LHCN-M2 (cell line): Measurements from ENCODE around the gene EXOC1. TPM values are rescaled to one million over a fixed set of nuclear protein-coding genes. Genes with fewer than 3 reads are reported as not detected.
"Not testable (repeated sequence)": the region's sequence is repeated elsewhere in the genome, so short reads cannot be mapped to it uniquely, and the experiment has no call there.

ENCODE experiments used
- DNase-seq: peaks from one replicate; pipeline ENCODE4 v3.0.0-alpha.2; 2012; ENCODE audit warnings: low read depth
- total RNA-seq: library from RNA; depleted of rRNA; stranded (reverse); fragments of >200 nt; gene quantifications from 2 replicates; pipeline ENCODE4 v1.2.3, GENCODE V29; 2014

Gene EXOC1
- total RNA-seq, 1 experiment from 2014 or later = 51.2 TPM

DNA sequence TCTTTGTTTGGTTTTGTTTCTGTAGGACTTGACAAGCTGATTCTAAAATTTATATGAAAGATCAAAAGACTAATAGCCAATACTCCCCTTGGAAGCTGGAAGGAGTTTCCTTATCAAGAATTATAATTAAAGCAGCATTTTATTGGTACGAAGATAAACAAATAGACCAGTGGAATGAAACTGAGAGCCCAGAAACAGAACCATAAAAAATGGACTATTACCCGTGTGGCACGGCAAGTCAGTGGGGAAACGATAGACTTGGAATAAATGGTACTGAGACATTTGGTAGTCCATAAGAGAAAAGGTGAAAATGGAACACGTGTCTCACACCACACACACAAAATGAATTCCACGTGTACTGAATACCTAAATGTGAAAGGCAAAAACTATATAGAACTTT lies 52.9 kb downstream of the EXOC1 start:
- no peak for DNase-seq

- DNase-seq = peak; percentile 16
Observed at GRCh38 chr4:55906989-55907388, 53.5 kb downstream of the EXOC1 start.

GRCh38 chr4:55907469-55907868 lies 54.0 kb downstream of the EXOC1 start:
- DNase-seq = no peak

DNA sequence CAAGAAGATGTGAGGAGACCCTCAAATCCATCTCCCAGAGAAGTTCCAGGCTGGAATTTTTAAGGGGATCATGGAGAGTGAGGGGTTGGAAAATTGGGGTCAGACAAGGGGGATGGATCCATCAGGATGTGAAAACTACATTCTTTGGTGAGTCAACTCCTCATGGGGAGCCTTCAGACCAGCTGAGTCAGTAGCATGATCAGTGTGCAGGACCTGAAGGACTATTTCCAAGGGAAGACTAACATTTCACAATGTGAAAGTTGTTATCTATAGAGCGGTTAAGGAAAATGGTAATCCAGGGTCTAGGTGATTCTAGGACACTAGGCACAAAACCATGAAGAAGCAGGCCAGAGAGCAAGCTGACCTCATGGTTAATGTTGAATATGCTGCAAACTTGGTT lies 56.7 kb downstream of the EXOC1 start:
- DNase-seq = peak; percentile 28

DNA sequence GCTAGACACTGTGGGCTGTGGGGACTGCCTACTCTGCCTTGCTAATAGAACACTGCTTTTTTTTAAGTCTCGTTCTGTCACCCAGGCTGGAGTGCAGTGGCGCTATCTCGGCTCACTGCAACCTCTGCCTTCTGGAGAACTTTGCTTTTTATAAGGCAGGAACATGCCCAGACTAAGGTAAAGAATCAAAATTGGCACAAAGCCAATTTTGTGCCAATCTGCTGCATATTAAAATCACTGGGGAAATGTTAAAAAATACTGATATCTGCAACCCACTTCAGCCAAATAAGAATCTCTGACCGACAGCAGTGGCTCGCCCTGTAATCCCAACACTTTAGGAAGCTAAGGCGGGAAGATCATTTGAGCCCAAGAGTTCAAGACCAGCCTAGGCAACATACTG lies 58.8 kb downstream of the EXOC1 start:
- no peak for DNase-seq

GRCh38 chr4:55920571-55920970 lies 67.1 kb downstream of the EXOC1 start:
- DNase-seq = peak; percentile 53

- peak; percentile 22 for DNase-seq
Observed at GRCh38 chr4:55921093-55921492, 67.6 kb downstream of the EXOC1 start.

DNA sequence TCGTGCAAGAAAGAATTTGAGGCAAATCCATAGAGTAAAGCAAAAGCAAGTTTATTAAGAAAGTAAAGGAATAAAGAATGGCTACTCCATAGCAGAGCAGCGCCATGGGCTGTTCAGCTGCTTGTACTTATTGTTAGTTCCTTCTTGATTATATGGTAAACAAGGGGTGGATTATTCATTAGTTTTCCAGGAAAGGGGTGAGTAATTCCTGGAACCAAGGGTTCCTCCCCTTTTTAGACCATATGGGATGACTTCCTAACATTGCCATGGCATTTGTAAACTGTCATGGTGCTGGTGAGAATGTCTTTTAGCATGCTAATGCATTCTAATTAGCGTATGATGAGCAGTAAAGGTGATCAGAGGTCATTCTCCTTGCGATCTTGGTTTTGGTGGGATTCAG lies 71.8 kb downstream of the EXOC1 start:
- DNase-seq = peak; percentile 24

DNA sequence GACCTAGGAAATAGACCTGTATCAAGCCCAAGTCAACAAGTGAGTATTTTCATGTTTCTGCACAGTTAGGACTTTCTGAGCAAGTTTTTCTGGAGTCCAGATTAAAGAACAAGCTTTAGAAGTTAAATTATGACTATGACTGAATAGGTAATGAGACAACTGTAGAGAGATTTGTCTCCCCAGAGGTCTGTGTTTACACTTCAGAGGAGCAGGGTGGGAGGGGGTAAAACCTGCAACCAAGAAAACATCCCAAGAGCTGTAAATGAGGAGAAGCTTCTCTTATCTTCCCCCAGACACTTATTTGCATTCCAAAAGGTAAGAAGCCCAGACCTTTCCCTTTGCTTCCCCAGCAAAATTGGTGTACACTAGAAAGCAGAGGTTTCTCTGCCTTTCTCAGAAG lies 73.2 kb downstream of the EXOC1 start:
- no peak for DNase-seq

- DNase-seq = no peak
Observed at GRCh38 chr4:55927803-55928437, 74.5 kb downstream of the EXOC1 start.

GRCh38 chr4:55928846-55929245 lies 75.4 kb downstream of the EXOC1 start:
- DNase-seq = no peak

DNA sequence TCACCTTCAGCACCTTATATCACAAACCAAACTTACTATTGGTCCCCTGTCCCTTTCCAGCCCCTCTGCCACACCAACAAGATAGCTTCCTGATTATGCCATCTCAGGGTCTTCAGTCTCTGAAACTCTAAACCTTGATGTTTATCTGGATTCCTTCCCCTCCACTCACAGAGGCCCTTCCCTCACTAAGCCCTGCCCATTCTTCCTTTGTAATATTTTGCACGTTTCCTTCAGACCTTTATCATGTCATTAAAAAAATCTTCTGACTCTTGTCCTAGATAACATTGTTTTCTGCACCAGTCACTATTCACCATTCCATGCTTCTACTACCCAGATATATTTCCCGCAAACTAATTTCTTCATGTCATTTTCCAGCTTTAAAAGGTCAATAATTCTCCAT lies 77.6 kb downstream of the EXOC1 start:
- DNase-seq = no peak

DNA sequence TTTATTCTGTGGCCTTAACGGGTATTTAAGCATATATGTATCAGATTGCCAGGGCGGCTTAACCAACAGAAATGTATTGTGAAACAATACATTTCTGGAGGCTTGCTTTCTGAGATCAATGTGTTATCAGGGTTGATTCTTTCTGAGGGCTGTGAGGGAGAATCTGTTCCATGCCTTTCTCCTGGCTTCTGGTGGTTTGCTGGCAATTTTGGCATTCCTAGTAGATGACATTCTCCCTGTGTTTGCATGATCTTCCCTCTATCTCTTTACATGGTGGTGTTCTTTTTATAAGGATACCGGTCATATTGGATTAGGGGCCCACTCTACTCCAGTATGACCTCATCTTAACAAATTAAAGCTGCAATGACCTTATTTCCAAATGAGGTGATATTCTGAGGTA lies 78.4 kb downstream of the EXOC1 start:
- peak; percentile 62 for DNase-seq

DNA sequence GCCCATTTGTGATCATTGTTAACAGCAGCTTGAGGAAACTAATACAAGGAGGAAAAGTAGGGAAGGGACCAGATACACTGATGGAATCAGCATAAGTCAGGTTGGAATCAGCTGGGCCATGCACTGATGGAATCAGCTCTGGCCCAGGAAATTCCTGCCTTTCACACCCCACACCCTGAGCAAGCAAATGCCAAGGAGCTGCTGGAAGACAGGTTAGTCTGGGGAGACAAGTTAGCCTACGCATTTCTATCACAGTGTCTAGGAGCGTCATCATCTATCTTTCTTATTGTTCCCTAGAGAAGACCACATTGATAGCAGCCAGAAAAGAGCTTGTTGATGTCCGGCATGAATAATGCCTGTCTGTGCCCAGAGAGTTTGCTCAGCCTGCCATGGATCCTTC lies 79.1 kb downstream of the EXOC1 start:
- no peak for DNase-seq

DNA sequence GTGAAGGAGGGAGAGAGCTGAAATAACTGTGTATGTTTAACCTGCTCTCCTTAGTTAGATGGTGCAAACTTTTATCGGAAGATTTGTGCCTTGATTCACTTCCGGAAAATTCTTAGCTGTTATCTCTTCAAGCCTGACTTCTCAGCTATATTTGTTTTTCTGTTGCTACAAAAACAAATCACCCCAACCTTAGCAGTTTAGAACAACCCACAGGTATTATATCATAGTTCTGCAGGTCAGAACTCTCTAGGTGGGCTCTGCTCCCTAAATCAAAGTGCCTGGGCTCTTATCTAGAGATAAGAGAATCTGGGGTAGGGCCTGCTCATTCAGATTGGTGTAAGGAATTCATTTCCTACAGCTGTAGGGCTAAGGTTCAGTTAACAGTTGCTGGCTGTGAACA lies 80.2 kb downstream of the EXOC1 start:
- DNase-seq = no peak

DNA sequence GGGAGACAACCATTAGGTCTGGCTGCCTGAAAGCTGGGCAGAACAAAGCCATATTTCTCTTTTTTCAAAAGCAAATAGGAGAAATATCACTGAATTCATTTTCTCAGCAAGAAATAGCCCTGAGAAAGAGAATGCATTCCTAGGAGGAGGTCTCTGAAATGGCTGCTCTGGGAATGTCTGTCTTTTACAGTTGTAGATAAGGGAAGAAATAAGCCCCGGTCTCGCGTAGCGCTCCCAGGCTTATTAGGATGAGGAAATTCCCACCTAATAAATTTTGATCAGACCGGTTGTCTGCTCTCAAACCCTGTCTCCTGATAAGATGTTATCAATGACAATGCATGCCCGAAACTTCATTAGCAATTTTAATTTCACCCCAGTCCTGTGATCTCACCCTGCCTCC lies 82.5 kb downstream of the EXOC1 start:
- not testable (repeated sequence) for DNase-seq

DNA sequence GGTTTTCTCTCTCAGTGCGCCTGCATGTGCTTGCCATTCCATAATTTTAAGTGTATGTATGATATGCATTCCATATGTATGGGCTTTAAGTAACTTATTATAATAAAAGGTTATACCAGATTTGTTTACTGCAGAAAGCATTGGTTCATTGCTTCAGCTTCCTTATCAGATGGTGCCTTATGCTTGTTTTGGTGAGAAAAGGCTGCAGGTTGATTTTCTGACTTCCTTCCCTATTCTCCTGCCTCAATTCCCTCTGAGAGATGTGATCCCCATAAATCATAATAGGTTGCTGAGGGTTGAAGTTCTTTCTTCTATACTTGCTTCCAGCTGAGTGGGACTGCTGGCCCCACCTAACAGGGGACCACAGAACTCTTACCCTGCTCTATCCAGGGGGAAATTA lies 85.0 kb downstream of the EXOC1 start:
- DNase-seq = no peak

DNA sequence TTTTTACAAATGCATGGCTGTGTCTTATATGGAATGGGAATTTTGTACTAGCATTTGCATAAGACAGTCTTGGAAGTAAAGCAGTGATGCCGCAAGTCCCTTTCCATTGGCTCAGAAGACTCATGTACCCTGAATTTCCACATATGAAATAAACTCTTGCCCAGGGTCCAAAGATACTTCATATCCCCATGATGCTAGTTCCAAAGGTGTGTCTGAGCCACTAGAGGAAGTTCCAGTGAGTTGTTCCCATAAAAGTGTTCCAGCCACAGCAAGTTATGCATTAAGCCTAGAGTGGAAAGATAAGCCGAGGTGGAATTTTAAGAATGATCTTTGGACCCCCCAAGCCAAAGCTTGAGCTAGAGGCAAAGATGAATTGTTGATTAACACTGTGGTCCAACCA lies 86.0 kb downstream of the EXOC1 start:
- DNase-seq = no peak

GRCh38 chr4:55941881-55942396 lies 88.5 kb downstream of the EXOC1 start:
- DNase-seq = no peak

DNA sequence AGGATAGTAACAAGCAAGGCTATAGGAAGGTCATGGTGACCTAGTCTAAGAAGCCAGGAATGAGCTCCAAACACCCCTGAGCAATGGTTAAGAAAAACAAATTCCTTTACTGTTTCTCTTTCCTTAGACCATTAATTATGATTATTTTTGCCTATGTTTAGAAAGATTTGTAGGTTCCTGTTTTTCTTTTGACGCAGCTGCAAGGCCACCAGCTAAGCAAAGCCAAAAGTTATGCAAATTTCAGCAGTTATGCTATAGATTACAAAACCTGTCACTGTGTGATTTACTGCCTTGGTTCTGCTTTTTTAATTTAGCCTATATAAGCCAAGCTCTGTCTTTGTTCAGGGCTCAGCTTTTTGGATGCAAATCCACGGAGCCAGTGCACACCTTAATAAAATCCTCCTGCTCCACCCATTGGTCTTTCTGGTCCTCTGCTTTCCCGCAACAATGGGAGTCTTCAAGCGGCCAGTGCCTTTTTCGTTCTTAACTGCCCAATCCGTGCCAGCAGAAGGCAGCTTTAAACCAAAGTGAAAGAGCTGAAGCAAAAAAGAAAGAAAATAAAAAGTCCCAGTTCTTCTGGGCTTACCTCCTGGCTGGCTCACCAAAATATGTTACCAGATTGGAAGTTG lies 93.9 kb downstream of the EXOC1 start:
- DNase-seq = peak; percentile 21

GRCh38 chr4:55947912-55948725 lies 94.7 kb downstream of the EXOC1 start:
- peak; percentile 88 for DNase-seq

DNA sequence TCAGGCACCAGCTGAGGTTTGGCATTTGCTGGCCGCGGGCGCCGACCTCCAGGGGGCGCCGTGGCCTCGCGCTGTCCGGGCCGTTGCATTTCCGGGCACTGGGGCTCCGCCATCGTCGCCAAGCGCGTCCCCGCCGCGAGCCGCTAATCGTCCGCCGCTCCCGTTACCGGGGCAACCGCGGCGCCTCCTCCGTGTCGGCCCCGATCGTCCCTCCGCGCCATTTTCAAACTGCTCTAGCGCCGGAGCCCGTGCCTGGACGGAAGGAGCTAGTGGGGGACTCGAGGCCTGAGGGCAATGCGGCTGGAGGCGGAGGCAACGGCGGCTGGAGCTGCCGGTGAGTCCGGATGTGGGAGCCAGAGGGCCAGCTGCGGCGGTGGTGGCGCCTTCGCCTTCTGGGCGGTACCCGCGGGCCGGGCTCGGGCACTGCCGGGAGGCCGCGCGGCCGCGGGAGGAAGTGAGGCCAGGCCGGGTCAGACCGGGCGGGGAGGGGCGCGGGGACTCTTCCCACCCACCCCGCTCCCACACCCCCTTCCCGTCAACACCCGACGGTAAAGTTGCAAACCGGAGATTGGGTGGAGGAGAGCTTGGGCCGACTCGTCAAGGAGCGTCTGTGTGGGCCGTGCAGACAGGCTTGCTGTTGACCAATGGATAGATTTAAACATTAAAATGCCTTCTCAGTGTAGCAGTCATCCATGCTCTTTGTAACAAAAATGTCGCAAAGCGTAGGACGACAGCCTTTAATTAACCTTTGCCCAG lies 95.5 kb downstream of the EXOC1 start, which contains the start of gene CEP135:
CEP135 (plus strand) TSS at position 220 of the 756 bp plus-strand sequence. CDS start 3,186 bp downstream, outside the sequence.
- DNase-seq = peak; percentile 90
